ELF-1 (cell line): ENCODE measurements around the gene PLPP1.

Experiments
- DNase-seq: peaks from one replicate; pipeline ENCODE4 v3.0.0-alpha.2; 2016; ENCODE audit warnings: low read depth, low spot score

The PLPP1 gene

DNA sequence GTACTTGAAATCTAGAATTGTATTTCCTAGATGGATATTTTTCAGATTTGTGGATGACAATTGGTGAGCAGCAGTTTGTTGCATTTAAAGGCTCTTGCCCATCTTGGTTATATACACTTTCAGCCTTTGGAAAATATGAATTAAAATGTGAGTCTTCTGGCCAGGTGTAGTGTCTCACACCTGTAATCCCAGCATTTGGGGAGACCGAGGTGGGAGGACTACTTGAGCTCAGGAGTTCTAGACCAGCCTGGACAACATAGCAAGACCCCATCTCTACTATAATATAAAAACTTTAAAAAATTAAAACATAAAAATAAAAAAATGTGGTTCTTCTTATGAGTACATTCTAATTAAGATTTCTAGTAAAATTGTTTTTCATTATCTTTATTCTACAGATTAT is 125.0 kb downstream of the PLPP1 start:
- no peak for DNase-seq

DNA sequence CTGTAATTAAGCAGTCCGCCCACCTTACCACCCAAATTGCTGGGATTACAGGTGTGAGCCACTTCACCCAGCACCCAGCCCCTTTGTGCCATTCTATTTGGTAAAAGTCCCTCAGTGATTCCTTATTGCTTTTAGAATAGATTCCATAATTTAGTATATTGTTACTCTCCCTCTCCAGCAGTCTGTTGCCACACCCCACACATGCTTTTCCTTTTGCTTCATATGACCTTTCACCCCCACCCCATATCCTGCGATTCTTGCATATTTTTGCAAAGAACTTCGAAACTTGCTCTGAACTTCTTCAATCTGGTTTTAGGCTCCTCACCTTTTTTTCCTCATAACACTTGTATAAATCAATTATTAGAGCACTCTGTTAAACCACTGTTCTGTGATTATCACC is 126.8 kb downstream of the PLPP1 start:
- no peak for DNase-seq

DNA sequence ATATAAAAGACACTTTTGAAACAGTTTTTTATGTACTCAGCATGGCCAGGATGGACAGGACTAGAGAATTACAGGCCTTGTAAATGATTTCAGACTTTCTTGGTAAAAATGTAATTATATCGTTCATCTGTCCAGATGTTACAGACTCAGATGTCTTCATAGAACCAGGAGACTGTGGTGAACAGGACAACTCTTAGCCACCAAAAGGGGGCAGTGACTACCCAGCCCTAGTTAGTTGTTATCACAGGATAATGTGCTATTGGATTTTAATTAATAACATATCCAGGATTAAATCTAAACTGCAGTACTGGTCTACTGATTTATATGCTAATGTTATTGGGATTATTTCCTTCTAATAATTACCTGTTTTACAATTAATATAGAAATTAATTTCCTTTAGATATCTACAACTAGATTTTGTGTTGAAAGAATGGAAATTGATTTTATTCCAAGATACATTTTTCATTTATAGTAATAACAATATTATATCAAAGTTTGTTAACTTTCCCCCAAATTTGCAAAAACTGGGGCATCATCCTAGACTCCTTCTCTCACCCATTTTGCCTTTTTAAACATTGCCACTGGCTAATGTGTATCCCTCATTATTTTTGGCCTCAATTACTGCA is 127.6 kb downstream of the PLPP1 start:
- no peak for DNase-seq

DNA sequence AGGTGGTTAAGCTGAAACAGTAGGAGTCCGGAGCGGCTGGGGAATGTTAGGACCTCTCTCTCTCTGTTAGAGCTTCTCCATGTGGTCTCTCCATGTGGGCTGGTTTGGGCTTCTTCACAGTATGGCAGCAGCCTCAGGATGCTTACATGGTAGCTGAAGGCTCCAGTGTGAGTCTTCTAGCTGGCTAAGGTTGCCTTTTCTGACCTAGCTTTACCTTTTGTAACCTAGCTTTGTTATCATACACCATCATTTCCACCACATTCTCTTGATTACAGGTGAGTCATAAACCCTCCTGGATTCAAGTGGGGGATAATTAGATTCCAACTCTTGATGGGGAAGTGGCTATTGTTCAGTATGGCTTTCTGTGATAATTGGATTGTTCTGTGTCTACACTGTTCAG is 128.5 kb downstream of the PLPP1 start:
- DNase-seq = no peak

DNA sequence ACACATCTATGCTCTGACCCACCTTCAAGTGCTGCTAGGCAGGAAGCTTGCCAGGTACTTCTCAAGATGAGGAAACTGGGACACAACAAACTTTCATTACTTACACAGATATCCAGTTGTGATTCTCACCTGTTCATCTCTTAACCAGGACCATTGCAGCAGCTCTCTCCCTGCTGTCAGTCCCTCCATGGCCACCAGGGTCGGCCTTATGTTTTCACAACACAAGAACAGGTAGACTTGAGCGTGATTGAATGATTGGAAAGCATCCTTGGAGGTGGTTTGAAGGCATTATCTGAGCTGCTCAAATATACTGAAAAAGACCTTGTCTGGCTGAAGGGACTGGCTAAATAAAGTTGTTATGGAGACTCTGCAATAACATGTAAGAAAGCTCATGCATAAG is 132.6 kb downstream of the PLPP1 start:
- DNase-seq = no peak

DNA sequence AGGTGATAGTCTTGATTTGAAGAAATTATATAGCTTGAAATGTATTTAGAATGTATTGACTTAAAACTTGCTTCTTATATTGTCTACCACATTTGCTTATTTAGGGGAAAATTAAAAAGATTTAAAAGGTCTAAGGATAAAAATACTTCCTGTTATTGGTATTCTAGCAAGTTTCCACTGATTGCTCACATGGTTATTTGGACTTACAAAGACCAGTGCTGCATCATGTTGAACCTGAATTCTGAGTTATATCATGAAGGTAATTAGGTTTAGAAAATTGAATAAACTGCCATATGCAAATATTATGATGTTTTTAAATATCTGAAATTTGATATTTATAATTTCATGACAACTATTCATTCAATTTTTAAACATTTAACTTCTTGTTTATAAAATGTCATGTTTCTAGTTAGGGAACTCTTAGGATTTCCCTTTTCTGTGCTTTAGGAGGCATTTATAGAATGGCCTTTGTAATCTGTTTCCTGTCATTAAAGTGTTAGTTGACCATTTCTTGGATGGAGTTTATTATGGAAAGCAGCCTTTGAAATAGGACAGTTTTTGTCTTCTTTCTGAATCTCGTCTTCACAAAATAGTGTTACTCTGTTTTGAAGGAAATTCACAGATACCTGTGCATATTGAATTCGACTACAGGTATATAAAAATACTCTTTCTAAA is 141.1 kb downstream of the PLPP1 start:
- DNase-seq = no peak

DNA sequence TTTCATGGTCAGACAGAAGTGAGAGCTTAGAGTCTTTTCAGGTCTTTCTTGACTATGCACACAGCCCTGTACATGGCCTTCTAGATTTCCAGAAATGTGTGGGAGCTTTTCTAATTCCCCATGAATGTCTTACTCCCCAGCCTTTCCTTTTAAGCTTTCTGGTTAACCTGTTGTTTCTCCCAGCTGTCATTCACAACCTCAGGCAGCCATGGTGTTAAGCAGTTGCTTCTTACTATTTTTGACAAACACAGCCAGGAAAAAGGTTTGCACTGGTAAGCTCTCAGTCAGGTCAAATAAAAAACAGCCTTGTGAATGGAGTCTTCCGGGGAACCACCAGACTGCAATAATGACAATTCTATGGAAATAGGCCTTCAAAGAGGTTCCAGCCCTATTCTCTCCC is 142.1 kb downstream of the PLPP1 start:
- no peak for DNase-seq

DNA sequence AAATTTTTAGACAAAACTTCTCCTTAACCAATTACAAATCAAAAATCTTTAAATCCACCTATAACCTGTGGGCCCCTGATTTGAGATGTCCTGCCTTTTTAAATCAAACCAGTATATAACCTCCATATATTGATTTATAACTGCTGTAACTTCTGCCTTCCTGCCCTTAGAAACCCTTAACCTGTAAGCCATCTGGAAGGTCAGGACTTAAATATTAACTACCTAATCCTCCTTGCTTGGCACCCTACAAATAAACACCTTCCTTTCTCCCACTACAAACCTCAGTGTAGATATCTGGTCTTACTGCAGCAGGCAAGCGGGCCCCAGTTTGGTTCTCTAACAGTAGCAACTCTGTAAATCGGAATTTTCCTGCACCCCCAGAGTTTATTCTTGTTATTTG is 143.1 kb downstream of the PLPP1 start:
- no peak for DNase-seq

DNA sequence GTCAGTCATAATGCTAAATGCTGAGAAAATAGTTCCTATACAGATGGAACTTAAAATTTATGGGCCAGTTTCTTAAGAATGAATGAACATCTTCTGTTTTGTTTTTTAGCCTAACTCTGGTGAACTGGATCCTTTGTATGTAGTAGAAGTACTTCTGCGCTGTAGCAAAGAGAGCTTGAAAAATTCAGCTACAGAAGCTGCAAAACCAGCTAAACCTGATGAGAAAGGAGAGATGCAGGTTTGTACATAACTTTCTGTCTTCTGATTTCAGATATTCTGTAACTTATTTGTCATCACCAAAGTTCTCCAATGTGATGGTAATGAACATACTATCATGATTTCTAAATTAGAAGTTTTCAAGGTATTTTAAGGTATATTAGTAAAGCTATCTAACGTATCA is 146.9 kb downstream of the PLPP1 start:
- DNase-seq = no peak

DNA sequence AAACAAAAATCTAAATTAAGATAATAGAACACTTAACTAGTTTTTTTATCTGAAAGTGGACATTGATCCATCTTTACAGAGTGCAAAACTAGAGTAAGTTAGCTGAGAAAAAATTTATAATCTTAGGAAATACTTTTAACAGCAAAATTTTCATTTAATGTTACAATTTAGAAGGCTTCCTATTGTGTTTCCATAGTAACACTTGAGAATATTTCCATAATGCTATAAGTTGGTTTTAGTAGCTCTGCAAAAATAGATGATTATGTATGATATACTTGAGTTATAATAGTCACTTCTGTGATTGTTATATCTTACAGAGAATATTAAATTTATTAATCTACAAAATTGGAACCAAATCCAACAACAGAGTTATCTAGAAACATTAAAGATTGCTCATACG is 148.4 kb downstream of the PLPP1 start:
- DNase-seq = no peak

DNA sequence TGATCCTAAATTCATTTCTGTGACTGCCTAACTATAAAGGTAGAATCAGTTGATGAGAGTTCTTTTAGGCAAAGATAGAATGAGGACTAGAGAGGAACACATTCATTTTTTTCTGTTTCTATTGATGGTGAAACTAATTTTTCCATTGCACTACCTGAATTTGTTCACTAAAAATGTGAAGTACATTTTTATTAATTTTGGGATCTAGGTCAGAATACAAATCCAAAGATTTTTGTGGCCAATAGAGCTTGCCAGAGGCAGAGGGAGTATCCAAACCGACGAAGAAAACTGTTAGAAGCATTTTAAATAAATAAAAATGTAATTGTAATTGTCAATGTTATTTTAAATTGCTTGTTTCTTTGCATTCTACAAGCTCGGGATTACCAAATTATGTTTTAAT is 148.9 kb downstream of the PLPP1 start:
- no peak for DNase-seq

DNA sequence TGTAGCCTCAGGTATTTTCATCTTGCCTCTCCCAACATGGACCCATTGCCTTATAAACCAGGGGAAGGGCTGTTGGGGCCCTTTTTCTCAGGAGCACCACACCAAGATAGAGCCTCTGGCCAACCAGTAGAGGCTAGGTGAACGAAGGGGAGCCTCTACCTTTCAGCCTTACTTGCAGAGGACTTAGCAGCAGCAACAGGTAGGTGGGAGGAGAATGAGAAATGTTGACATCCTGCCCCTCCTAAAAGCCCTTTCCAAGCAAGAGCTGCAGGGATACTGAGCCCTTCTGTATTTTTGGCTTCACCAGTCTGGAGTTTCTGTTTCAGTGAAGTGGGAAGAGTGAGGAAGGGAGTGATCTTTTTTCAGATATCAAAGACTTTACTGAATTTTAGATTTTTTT is 149.5 kb downstream of the PLPP1 start:
- DNase-seq = no peak

DNA sequence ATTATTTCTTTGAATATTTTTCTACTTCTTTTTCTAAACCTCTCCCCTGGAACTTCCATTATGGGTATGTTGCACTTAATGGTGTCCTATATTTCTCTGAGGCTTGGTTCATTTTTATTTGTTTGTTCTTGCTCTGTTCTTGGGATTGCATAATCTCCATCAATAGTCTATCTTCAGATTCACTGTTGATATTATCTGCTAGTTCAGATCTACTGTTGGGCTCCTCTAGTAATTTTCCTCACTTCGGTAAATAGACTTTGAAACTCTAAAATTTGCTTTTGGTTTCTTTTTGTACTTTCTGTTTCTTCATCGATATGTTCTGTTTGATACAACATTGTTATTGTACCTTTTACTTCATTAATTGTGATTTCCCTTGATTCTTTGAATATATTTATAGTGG is 150.7 kb downstream of the PLPP1 start:
- no peak for DNase-seq

DNA sequence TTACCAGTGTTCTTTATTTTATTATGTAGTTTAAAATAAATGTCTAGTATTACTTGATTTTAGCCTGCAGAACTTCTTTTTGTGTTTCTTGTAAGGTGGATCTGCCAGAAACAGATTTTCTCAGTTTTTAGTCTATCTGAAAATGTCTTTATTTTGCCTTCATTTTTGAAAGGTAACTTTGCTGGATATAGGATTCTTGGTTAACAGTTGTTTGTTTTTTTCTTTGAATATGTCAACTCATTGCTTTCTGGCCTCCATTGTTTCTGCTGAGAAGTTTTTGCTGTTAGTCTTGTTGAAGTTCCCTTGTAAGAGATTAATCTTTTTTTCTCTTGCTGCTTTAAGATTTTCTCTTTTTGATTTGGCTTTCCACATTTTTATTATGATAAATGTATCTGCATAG is 151.5 kb downstream of the PLPP1 start:
- no peak for DNase-seq

DNA sequence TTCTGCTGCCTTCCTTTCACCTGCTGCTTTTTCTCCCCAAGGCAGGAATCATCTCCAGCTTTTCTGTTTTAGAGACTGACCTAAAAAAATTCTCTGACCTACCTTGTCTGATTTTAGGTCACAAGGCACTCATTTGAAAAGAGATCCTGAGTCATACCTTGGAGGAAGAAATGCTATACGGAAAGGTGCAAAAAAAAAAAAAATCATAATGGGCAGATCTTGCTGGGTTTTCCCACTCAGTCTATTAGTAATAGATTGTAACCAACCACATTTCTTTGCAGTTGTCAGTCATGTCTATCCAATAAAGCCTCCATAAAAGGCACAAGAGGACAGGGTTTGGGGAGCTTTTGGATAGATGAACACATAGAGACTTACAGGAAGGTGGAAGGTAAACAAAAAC is 157.0 kb downstream of the PLPP1 start:
- no peak for DNase-seq
